HG03135 (cell line): ENCODE data around the gene SNRNP35.
"Not testable (repeated sequence)": the region's sequence is repeated elsewhere in the genome, so short reads cannot be mapped to it uniquely, and the experiment has no call there.

Experiments
- ATAC-seq: cut with Tn5 transposase; IDR thresholded peaks from one replicate; pipeline ENCODE4 v1.9.1; 2021; ENCODE audit warnings: mild to moderate bottlenecking, moderate library complexity; ENCODE audit not compliant: unreplicated experiment

The SNRNP35 gene

DNA sequence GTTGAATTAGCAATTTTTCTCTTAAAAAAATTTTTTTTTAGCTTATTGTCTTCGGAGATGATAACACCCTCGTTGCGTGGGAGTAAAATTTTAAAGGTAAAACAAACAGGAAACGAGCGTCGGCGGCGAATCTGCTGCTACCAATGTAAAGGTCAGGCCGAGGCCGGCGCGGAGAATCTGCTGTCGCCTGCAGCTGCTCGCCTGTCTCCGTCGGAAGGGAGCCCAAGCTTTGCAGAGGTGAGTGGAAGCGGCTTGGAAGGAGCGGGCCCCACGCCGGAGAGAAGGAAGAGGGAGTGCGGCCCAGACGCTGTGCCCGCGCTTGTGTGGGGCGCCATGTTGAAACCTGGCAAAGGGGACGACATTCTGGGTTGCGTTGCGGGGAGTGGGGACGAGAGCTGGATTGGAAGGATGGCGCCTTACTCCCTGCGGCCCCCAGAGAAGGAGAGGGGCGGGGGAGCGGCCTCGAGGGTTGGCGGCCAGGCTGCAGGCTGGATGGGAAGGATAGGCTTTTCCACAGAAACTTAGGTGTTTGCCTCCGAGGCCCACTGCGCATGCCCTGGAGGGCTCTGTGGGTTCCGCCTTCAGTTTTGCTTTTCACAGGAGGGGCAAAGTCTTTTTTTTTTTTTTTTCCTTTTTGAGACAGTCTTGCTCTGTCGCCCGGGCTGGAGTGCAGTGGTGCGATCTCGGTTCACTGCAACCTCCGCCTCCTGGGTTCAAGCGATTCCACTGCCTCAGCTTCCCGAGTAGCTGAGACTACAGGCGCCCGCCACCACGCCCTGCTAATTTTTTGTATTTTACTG is at the start of gene SNRNP35:
Gene SNRNP35, plus strand, starts transcription at position 160 of the 800 bp plus-strand sequence. CDS start 7,402 bp downstream, outside the sequence.
- ATAC-seq: peak; percentile 54

DNA sequence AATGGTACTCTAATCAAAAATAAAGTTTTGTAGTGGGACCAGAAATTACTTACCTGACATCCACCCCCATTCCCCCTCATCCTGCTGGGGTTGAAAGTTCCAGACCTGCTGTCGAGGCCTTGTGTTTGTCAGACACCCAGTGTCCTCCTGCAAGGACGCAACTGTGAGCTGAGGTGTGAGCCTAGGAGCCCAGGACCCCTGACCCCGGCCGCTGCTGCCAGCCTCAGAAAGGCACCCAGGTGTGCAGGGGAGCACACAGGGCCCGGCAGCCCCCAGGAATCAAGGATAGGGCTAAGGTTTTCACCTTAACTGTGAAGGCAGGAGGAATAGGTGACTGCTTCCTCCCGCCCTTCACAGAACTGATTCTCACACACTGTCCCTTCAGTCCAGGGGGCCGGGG is 49.3 kb upstream of the SNRNP35 start:
- not testable (repeated sequence) for ATAC-seq

GRCh38 chr12:123409284-123410040 is 48.5 kb upstream of the SNRNP35 start:
- ATAC-seq: not testable (repeated sequence)

DNA sequence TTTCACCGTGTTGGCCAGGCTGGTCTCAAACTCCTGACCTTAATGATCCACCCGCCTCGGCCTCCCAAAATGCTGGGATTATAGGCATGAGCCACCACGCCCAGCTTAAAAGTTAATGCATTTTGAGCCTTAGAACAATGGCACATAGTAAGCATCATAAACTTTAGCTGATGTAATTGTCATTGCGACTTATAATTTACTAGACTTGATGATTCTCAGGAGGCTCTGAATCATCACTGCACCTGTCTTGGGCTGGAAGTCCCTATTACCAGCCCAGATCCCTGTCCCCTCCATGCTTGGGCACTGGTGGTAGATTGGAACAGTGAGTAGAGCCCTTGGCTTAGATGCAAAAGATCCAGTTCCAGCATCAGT is 47.9 kb upstream of the SNRNP35 start:
- ATAC-seq: no peak

- no peak for ATAC-seq
Measured at GRCh38 chr12:123421314-123421713, 36.6 kb upstream of the SNRNP35 start.

DNA sequence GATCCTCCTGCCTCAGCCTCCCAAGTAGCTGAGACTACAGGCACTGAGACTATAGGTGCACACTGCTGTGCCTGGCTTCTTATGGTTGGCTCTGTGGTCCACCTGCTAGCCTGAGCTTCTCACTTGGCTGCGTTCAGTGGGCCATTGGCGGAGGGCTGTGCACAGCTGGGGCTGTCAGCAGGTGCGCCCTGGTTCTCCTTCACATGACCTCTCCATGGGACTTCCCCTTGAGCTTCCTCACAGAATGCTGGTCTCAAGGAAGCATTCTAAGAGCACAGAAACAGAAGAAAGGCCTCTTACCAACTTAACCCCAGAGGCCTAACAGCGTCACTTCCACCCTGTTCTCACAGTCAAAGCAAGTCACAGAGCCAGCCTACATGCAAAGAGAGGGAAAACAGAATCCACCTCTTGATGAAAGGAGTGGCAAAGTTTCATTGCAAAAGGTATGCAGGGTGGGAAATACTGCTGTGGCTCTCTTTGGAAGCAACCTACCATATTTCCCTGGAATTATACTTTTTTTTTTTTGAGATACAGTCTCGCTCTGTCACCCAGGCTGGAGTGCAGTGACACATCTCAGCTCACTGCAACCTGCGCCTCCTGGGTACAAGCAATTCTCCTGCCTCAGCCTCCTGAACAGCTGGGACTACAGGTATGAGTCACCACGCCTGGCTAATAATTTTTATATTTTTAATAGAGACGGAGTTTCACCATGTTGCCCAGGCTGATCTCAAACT is 30.7 kb upstream of the SNRNP35 start:
- ATAC-seq: peak; percentile 88

GRCh38 chr12:123428591-123428990 is 29.3 kb upstream of the SNRNP35 start:
- no peak for ATAC-seq

GRCh38 chr12:123429101-123429500 is 28.8 kb upstream of the SNRNP35 start:
- ATAC-seq: not testable (repeated sequence)

DNA sequence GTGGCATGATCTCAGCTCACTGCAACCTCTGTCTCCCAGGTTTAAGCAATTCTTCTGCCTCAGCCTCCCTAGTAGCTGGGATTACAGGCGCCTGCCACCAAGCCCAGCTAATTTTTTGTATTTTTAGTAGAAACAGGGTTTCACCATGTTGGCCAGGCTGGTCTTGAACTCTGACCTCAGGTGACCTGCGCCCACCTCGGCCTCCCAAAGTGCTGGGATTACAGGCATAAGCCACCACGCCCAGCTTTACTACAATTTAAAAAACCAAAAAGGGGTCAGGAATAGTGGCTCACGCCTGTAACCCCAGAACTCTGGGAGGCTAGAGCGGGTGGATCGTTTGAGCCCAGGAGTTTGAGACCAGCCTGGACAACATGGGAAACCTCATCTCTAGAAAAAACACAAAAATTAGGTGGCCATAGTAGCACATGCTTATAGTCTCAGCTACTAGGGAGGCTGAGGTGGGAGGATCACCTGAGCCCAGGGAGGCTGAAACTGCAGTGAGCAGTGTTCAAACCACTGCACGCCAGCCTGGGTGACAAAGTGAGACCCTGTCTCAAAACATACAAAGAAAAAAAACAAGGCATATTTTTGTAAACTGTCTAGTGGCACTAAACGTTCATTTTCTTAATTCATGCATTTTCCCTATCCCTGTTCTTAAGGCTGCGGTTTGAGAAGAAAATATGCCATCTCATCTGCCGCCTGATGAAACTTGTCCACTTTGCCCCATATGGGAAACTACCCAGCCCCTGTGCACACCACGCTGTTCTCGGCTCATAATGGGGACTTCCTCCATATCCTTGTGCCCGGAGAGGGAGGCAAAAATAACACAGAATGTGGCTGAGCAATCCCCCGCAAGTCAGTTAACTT is 25.8 kb upstream of the SNRNP35 start:
- not testable (repeated sequence) for ATAC-seq

DNA sequence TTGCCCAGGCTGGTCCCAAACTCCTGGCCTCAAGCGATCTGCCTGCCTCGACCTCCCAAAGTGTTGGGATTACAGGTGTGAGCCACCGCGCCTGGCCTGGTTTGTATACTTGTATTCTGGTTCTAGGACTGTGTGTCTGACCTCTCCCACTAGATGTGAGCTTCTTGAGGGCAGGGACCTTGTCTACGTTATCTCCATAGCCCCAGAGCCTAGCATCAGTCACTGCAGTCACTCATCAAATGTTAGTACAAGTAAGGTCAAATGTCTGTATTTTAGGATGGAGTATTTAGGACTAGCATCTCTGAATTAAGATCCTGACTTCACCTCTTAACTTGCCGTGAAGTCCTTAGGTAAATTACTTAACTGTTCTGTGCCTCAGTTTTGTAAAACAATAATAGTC is 24.3 kb upstream of the SNRNP35 start:
- ATAC-seq: no peak

- ATAC-seq: no peak
Measured at GRCh38 chr12:123435636-123436016, 22.3 kb upstream of the SNRNP35 start.

DNA sequence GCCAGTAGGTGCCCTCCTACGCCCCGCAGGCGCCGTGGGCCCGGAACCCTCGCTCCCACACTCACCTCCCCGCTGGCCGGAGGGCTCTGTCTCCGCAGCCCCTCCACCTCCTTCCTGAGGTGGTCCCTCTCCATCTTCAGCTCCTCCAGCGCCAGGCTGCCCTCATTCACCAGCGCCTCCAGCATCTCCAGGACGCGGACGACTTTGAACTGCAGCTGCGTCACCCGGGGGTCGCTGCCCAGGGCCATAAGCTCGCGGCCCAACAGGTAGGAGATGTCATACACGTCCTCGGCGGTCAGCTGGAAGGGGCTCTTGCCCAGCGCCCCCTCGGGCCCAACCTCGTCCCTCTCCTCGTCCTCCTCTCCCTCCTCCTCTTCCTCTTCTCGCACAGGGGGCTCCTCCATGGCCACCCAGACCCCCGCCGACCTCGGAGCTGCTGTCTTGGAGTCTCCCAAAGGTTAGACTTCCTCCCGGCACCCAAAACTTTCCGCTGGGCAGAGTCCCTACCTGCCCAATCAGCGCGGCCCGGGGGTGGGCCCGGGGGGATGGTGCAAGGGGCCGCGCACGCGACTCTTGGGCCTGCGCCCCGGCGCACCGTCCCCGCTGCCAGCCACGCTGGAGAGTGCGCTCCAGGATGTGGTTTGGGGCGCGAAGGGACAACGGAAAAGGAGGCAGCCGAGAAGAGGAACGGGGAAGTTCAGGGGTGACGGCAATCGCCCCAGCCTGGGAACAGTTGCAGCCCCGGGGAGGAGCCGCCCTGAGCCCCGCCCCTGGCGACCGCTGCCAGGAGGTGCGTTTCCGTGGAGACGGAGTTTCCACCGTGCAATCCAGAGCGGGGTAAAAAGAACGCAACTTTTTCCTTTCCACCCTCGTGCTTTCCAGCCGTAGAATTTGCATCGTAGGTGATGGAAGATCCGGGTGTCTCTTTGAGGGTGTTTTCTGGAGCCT is 21.6 kb upstream of the SNRNP35 start, which contains the start of gene RILPL2:
Gene RILPL2, minus strand, starts transcription at position 668 of the 948 bp plus-strand sequence. Its CDS starts 264 bp downstream, at position 404.
- ATAC-seq: peak; percentile 78

DNA sequence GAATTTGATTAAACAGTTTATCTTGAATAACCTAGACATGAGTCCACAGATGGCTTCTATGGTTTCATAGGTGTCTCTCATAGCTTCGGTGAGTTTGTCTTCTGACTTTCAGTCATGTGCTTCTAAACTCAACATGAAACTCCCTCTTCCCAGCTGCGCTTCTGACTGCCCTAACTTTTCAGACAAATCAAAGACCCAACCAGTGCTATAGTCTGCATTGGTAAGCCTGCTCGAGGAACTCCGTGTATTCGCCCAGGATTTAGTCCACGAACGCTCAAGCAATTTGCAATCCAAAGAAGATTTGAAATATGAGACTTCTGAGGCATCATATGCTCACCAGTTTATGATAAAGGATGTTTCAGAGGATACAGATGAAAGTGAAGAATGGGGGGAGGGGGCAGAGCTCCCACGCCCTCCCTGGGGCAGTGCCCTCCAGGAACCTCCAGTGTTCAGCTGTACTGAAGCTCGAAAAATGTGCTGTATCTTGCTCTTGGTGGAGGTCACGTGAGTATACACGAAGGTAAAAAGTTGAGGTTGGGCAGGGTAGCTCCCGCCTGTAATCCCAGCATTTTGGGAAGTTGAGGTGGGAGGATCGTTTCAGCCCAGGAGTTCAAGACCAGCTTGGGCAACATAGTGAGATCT is 16.3 kb upstream of the SNRNP35 start:
- peak; percentile 43 for ATAC-seq

DNA sequence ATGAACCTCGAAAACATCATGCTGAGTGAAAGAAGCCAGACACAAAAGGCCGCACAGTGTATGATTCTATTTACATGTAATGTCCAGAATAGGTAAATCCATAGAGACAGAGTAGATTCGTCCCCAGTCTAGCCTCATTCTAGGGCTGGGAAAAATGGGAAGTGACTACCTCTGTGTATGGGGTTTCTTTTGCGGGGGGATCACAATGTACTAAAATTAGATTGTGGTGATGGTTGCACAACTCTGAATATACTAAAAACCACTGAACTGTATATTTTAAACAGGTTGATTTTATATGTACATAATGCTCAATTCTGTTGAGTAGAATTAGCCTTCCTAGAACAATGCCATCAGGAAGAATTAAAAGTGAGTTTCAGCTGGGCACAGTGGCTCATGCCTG is 15.2 kb upstream of the SNRNP35 start:
- no peak for ATAC-seq

DNA sequence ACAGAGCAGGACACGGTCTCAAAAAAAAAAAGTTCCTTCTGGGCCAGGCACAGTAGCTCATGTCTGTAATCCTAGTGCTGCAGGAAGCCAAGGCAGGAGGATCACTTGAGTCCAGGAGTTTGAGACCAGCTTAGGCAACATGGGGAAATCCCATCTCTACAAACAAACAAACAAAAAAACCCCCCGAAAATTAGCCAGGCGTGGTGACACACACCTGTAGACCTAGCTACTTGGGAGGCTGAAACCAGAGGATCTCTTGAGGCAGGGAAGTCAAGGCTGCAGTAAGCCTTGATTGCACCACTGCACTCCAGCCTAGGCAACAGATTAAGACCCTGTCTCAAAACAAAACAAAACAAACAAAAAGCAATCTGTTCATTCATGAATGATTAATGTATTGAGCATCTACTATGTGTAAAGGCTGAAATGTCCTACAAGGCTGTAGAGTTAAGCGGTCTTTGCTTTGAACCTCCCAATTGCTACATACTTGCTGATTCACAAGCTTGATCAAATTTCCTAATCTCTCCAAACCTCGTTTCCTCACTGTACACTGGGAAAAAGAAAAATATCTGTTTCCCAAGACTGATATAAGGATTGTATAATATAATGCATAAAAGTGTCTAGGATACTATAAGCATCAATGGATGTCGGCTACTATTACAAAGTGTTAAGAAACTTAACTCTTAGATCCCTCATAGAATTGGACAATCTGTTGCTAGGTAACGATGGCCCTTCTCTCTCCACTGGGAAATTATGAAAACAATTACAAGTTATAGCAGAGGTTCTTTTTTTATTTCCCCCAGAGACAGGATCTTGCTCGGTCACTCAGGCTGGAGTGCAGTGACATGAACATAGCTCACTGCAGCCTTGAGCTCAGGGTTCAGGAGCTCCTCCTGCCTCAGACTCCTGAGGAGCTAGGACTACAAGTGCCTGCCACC is 13.6 kb upstream of the SNRNP35 start:
- ATAC-seq: no peak

- ATAC-seq: no peak
Measured at GRCh38 chr12:123445388-123446332, 12.3 kb upstream of the SNRNP35 start.

DNA sequence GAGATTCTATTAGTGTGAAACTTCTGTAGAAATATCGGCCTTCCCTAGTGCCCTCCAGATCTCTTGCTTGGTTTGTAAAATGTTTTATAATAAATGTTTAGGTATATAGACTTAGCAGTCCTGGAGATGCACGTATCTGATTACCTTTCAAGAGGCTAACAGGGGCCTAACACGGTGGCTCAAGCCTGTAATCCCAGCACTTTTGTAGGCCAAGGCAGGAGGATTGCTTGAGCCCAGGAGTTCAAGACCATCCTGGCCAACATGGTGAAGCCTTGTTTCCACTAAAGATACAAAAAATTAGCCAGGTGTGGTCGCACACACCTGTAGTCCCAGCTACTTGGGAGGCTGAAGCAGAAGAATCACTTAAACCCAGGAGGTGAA is 11.6 kb upstream of the SNRNP35 start:
- no peak for ATAC-seq
